ENCODE results near the gene ALLC. TPM values are rescaled to one million over a fixed set of nuclear protein-coding genes. Genes with fewer than 3 reads are reported as not detected.
"Not testable (repeated sequence)": the region's sequence is repeated elsewhere in the genome, so short reads cannot be mapped to it uniquely, and the experiment has no call there.

ALLC gene
- total RNA-seq, 2 donors from 2014 or later: 0.26 TPM; not detected in 1

DNA sequence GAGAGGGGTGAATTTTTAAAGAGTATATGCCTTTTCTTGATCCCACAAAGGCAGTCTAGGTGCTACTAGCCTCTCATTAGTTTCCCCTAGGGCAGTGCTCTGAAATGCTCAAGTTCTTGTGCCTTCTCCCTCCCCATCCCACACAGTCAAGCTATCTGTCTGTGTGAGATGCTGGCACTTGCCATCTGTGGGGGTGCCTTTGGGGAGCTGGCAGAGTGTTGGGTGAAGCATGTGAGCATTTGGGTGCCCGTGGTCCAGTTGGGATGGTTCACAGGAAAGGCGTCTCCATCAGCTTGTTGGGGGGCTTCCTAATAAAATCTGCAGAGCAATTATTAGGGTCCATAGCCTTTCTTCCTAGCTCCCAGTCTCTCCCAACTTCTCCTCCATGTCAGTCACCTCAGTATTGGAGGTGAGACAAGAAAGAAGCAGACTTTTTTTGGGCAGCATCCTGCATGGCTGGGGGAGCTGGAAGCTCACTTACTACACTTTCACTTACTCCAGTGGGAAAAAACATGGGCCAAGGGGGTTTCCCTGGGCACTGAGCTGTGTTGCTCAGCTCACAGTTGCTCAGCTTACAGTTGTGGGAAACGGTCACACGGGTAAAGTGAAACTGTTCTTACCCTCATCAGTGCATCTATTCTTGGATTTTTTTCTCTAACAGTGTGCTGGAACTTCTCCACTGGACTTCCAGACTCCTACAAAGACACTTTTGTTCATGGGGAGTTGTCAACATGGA is 33.8 kb upstream of the ALLC start:
- intact Hi-C loops (cut with DNase I): no loop called here
- ATAC-seq (no peak), DNase-seq (no peak)

DNA sequence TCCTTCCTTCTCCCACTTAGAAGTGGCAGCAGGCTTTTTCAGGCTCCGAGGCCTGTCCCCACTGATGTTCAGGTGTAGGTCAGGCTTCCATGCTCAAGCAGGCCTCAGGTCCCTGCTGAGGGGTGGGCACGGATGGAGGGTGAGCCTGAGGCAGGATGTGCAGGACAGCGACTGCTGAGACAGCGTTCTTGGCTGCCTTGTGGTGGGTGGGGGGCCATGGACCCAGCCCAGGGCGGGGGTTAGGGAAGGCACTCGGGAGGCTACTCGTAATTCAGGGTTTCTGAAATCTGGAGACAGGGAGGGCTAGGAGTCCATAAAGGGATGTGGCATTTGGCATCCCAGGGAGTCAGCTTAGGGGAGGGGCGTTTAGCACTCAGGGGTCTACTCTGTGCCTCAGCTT is 32.8 kb upstream of the ALLC start:
- DNase-seq (no peak), ATAC-seq (no peak)
- intact Hi-C loops (cut with DNase I): no loop called here

DNA sequence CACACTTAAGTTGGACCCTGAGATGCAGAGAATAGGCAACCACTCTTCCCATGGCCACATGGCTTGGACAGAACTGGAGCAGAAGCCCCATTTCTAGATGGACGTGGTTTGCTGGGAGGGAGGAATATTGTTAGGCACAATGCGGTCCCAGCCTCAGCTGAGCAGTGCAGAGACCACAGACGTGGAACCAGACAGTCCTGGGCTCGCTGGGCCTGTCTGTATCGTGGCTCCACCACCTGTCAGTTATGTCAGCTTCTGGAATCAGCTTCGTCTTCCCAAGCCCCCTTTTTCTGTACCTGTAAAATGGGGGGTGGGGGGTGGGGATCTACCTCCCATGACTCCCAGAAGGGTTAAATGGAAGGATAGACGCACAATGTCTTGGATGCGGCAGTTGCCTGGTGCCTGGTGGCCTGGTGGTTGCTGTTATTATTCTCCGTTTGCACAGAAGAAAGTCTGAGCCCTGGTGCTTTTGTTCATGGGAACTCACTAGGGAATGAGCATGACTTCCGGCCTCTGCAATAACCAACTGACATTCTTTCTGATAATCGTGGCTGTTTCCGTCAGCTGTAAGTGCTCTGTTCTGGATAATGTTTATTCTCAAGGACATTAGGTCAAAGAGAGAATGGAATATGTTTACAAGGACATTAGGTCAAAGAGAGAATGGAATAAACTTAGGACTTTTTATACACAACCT is 31.7 kb upstream of the ALLC start:
- peak; percentile 71 to 80 for ATAC-seq
- DNase-seq: no peak
- intact Hi-C loops (cut with DNase I): no loop called here

DNA sequence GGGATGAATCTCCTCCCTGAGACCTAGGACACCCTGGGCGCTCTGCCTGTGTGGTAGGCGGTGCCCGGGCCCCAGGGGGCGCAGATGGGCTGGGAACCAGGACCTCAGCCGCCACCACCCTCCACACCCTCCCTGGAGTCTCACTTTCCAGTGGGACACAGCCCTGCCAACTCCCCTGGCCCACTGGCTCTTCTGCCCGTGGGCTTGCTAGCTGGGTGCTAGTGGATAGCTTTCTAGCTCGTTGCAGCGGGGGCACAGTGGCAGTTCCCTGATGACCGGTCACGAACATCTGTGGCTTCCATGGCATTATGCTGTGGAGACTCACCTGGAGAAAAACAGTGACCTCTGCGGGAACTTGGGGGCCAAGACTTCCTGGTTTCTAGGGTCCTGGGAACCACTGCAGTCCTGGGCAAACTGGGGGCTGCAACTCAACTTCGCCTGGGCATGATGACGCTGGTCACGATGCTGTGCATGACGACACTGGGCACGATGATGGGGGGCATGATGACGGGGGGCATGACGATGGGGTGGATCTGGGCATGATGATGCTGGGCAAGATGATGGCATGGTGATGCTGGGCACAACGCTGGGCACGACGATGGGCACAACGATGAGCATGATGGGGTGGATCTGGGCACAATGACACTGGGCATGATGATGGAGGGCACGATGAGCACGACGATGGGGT is 31.0 kb upstream of the ALLC start:
- DNase-seq: no peak
- peak in 1 of 2 donors; percentile 36 for ATAC-seq
- intact Hi-C loops (cut with DNase I): no loop called here

DNA sequence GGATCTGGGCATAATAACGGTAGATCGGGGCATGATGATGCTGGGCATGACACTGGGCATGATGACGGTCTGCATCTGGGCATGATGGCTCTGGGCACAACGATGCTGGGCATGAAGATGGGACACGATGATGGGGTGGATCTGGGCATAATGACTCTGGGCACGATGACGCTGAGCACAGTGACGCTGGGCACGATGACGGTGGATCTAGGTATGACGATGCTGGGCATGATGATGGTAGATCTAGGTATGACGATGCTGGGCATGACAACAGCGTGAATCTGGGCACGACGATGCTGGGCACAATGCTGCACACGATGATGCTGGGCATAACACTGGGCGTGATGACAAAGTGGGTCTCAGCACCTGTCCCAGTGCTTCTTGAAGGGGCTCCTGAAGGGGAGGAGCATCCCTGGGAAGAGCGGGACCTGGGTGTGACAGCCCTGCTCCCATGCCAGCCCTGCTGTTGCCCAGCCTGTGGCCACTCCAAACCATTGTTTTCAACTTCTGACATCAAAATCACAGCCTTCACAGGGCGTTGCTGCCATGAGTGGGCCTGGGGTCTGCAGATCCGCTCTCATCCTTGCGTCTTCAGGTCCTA is 30.4 kb upstream of the ALLC start:
- ATAC-seq (no peak), DNase-seq (no peak)
- intact Hi-C loops (cut with DNase I): no loop called here

DNA sequence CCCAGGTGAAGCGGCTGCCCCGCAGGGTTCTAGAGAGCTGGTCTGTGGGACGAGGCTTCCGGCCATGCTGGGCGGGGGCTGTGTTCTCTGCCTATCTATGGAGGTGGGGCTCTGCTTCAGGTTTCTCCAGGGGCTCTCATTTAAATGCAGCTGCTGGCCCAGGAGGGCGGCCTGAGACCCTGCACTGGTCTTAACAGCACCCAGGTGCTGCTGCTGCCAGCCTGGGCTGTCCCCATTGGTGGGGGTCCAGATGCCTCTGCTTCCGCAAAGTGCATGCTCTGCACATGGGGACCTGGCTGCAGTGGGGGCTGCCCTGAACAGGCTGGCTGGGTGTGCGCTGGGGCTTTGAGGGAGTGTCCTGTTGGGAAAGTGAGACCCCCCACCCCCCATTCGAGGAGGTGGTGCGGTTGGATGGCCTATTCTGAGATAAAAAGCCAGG is 29.7 kb upstream of the ALLC start:
- intact Hi-C loops (cut with DNase I): no loop called here
- ATAC-seq: no peak
- no peak for DNase-seq

DNA sequence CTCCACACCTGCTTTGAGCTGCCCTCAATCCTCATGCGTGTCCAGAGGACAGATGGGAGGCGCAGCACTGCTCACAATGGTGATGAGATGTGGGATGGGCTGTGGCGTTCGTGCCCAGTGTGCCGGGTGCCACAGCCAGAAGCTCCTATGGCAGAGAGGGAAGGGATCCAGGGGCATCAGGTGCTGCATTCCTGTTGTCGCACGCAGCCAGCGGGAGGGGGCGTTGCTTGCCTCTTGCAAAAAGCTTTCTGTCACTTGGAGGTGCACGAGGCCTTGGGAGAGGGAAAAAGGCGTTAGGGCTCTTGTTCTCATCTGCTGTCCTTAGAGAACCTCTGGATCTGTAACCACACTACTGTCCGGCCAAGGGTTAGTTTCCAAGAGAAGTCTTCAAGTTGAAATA is 29.2 kb upstream of the ALLC start:
- ATAC-seq (no peak), DNase-seq (no peak)
- intact Hi-C loops (cut with DNase I): no loop called here

DNA sequence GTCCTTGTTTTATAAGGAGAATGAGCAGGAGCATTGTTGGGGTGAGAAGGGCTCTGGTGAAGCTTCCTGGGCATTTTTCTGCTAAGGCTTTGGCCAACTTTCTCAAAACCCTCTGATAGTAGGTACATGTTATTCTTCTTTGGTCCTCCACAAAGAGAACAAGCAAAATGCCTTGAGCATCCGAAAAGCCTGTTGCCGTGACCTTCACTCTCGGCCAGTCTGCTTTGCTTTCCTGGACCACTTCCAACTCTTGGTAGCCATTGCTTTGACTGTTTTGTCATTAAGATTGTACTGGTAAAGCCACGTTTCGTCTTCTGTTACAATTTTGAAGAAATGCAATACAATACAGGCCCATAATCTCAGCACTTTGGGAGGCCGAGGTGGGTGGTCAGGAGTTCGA is 27.4 kb upstream of the ALLC start:
- ATAC-seq (no peak), DNase-seq (no peak)
- intact Hi-C loops (cut with DNase I): no loop called here

DNA sequence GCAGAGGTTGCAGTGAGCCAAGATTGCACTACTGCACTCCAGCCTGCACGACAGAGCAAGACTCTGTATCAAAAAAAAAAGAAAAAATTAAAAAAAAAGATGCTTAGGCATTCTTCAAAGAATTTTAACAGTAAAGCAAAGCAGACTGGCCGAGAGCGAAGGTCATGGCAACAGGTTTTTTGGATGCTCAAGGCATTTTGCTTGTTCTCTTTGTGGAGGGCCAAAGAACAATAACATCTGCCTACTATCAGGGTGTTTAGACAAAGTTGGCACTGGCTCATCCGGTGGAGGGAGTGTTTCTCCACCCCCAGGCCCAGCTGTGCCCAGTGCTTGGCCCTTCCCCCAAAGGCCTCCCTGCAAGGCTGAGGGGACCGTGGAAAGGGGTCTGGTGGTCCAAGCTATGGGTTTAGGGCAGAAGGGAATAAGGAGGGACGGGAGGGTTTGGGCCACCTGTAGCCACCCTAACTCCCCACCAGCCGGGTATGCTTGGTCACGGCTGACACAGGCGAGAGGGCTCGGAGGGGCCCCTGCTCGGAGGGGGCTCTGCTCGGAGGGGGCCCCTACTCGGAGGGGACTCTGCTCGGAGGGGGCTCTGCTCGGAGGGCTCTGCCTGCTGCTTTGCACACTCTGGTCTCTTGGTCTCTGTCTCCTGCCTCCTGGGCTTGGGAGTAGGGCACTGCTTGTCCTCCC is 26.7 kb upstream of the ALLC start:
- no peak for DNase-seq
- intact Hi-C loops (cut with DNase I): no loop called here
- no peak for ATAC-seq

DNA sequence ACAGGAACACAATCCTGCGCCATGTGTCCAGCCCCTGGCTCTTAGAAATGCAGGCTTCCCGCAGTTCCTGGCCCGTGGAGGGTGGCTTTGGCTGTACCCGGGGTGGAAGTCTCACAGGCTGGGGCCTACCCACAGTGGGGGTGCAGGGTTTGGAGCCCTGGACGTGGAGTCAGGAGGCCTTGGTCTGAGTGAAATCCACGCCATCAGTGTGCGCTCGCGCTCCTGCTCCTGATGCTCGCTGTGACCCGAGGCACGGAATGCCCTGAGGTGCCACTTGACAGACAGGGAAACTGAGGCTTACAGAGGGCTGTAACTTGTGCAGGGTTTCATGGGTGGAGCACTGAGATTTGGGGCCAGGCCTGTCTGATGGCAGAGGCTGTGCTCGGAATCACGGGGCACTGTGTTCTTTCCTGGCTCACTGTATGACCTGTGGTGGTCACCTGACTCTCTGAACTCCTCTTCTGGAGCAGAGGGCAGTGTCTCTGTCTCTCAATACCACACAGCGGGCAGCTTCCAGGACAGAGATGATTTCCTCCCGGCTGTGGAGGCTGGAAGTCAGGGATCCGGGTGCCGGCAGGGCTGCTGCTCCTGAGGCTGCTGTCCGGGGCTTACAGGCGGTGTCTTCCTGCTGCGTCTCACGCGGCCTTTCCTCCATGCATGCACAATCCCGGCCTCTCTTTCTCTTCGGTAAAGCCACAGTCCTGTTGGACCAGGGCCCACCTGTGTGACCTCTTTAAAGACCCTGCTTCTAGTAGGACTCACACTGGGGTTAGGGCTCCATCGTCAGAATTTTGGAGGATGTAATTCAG is 25.9 kb upstream of the ALLC start:
- no peak for DNase-seq
- intact Hi-C loops (cut with DNase I): no loop called here
- no peak for ATAC-seq

DNA sequence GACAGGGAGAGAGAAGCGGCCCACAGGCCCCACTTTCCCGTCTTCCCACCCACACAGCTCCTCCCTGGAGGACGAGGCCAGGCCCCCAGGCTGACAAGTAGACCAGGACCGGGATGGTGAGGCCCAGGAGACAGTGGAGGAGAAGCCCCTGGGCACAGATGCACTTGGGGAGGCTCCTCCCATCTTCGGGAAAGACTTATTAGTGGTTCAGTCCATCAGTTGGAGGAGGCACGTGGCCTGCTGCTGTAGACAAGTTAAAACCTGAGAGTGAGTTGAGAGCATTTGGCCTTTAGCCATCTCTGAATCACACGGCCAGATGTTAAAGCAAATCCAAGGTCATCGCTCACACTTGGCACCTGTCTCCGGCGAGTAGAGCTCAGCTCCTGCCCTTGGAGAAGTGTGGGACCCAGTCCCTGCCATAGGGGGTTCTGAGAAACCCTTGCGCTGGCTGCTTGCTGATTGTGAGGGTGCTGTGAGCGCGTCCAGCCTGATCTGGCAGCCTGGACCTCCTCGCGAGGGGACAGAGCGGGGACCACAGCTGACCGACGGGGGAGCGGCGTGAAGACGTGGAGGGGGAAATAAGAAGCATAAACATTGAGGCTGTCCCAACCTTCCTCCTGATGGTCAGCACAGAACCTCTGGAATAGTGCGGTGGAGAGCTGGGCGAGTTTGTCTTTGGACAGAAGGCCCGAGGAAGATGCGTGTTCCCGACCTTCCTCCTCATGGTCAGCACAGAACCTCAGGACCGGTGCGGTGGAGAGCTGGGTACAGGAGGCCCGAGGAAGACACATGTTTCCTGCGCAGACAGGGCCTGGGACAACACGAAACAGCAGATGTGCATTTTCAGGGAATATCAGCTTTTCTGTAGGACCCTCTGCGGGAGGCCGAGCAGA is 24.7 kb upstream of the ALLC start:
- DNase-seq (no peak), ATAC-seq (peak; percentile 20 to 45)
- intact Hi-C loops (cut with DNase I): no loop called here

DNA sequence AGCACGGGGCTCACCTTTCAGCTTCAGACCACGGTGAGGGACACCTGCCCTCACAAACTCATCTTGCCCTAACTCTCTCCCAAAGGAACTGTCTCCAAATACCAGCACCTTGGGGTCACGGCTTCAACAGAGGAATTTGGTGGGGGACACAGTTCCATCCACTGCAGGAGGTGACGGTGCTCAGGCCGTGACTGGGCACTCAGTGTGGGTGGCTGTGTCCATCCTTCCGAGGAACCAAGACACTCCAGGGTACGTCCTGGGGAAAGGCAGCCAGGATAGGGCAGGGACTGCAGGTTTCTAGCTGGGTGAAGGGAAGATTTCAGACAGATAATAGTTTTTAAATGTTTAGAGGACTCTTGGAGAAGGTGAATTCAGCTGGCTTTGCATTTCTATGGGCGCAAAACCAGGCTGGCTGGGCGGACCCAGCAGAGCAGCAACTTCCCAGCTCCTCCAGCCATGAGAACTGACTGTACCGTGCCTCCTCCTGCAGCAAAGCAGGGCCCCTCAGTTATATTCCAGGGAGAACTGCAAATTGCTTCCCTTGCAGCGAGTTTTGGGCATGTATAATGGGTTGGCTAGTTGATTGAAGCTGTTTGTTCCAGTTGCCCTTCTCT is 23.9 kb upstream of the ALLC start:
- intact Hi-C loops (cut with DNase I): no loop called here
- no peak for ATAC-seq
- DNase-seq: no peak

DNA sequence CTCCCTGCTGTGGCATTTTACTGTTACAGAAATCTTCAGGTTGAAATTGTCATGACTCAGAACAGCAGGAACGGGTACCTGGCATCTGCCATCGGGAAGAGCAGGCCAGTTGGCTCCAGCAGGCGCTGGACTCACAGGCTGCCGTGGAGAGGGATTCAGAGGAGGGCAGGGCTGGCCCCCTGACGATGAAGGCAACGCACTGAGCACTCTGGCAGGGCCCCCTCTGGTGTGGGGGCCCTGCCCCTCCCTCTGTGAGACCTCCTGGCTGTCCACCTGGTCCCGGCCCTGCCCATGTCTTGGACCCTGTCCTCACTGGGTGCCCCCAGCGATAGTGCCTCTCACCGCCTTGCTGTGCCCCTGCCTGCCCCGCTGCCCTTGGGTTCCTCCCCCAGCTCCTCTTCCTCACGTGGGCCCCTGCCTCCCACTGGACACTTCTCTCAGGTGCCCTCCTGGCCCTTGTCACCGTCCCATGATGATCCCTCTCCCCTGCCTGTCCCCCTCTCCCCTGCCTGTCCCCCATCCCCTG is 23.3 kb upstream of the ALLC start:
- intact Hi-C loops (cut with DNase I): no loop called here
- ATAC-seq (no peak), DNase-seq (no peak)

DNA sequence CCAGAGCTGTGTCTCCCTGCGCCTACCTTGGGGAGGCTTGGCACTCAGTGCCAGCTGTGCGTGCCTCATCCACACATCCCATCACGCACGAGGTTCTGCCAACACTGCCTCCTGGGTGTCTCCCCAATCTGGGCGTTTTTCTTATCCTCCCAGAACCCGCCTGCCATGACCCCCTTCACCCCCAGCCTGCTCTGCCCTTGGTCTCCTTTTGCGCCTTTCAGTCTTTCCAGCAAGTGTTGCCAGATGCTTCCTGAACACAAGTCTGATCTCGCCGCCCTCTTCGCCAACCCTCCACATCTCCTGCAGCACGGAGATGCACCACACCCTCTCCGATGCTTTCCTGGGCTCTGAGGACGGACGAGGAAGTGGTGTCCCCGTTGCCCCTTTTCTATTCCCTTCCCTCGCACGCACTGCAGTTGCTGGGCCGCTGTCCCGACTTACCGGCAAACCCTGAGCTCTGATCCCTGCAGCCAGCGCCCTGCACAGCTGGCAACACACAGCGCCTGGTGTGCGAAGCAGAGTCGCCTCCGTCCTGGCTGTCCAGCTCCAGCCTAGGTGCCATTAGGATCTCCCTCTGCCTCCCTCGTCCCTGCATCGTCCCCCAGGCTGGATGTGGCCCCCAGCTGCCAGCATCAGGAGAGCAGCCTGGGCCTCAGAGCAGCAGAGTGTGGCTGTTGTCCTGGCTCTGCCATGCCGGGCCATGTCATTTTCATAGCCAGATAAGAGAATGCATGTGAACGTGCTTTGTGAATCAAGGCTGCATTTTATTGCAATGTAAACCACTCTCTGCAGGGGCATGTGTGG is 22.6 kb upstream of the ALLC start:
- intact Hi-C loops (cut with DNase I): no loop called here
- ATAC-seq (no peak), DNase-seq (no peak)

DNA sequence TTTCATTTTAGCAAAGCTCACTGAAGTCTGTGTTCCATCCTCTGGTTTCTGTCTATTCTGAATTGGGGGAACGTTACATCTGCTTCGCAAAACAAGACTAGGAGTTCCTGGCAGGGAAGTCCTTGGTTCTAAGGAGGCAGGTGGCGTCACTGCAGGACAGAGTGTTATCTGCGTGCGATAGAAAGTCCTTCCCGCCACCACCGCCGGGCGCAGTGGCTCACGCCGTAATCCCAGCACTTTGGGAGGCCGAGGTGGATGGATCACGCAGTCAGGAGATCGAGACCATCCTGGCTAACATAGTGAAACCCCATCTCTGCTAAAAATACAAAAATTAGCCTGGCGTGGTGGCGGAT is 22.0 kb upstream of the ALLC start:
- intact Hi-C loops (cut with DNase I); ATAC-seq; DNase-seq: not testable (repeated sequence)

DNA sequence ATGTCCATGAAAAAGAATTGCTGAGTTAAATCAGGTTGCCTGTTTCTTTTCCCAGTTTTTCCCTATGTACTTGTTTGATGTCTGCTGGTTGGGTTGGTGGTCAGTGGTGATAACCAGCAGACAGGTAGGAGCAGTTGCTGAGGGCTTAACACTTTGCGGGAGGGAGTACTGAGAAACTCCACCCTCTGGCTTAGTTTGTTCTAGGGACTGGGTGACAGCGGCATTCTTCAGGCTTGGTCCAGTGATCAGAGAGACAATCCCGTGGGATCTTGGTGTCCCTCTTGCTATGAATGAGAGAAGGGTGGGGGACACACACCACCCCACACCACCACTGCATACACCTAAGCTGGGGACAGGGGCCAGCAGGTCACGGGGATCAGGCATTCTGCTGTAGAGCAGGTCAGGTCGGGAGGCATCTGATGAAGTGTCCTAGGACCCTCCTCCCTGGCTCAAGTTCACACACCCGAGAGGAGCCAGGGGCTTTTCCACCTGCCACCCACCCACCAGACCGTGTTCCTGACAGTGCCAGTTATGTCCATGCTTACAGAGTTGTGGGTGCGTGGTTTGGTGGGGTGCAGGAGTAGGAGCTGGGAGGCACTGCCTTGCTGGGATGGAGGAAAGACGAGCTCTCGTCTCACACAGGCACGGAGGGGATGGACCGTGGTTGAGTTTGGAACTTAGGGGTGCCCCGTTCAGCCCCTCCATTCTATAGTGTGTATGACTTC is 21.3 kb upstream of the ALLC start:
- DNase-seq: no peak
- ATAC-seq: no peak

More for the DNA sequence above, 21.3 kb upstream of the ALLC start:
- intact Hi-C loops (cut with DNase I): no loop called here

Measured in left cardiac atrium (tissue), 4 donors.